IMR-90 (cell line): Measurements from ENCODE around the gene AFF2. TPM values are rescaled to one million over a fixed set of nuclear protein-coding genes. Genes with fewer than 3 reads are reported as not detected.

Experiments used
- ATAC-seq: fragments of 200-7000 bp; cut with Tn5 transposase; 2 replicates; pipeline ENCODE4 v1.9.1; 2020; ENCODE audit warnings: low read depth, mild to moderate bottlenecking, moderate library complexity
- BruUV-seq: library from RNA; stranded (reverse); fragments of 400-500 nt; replicated peaks from 2 replicates; lab custom pipeline; 2021; lab: Mats Ljungman, UMichigan
- CTCF ChIA-PET: fragments of 300-600 bp; formaldehyde crosslinking; extraction: SDS; loops from one replicate; lab custom pipeline; 2021; ENCODE audit warnings: antibody characterized with exemption; lab: Yijun Ruan, JAX
- POLR2A ChIA-PET: fragments of 300-600 bp; sonication (Branson Sonifier 250); formaldehyde crosslinking; loops from one replicate; lab custom pipeline; 2022; ENCODE audit warnings: antibody characterized with exemption; ENCODE audit not compliant: unreplicated experiment; lab: Charles Lee
- DNase-seq: peaks from one replicate; pipeline ENCODE4 v3.0.0; 2013
- H2AFZ ChIP-seq: replicated peaks from 2 replicates; pipeline ENCODE3; 2013; ENCODE audit warnings: low read length, mild to moderate bottlenecking; ENCODE audit not compliant: poor library complexity
- H2AK5ac ChIP-seq: 2 replicates; pipeline ENCODE4 v1.6.1; 2013; ENCODE audit warnings: low read depth, low read length, inconsistent platforms
- H2AK9ac ChIP-seq: replicated peaks from 2 replicates; pipeline ENCODE3; 2013; ENCODE audit warnings: mild to moderate bottlenecking, low read depth, low read length, moderate library complexity; ENCODE audit not compliant: poor library complexity
- H2BK120ac ChIP-seq: 2 replicates; pipeline ENCODE4 v1.6.1; 2013; ENCODE audit warnings: low read depth, low read length, inconsistent platforms
- H2BK15ac ChIP-seq: 3 replicates; pipeline ENCODE4 v1.6.1; 2013; ENCODE audit warnings: low read depth, low read length, inconsistent platforms
- H2BK20ac ChIP-seq: 2 replicates; pipeline ENCODE4 v1.6.1; 2013; ENCODE audit warnings: low read depth, mild to moderate bottlenecking, inconsistent platforms, low read length, moderate library complexity
- H2BK5ac ChIP-seq: 2 replicates; pipeline ENCODE4 v1.6.1; 2013; ENCODE audit warnings: mild to moderate bottlenecking, low read depth, low read length, inconsistent platforms; ENCODE audit not compliant: poor library complexity, severe bottlenecking
- H3K14ac ChIP-seq: replicated peaks from 2 replicates; pipeline ENCODE4 v1.6.1; 2013; ENCODE audit warnings: low read depth, low read length, inconsistent platforms
- H3K18ac ChIP-seq: 2 replicates; pipeline ENCODE4 v1.6.1; 2013; ENCODE audit warnings: low read depth, low read length, control low read depth
- H3K23ac ChIP-seq: 2 replicates; pipeline ENCODE4 v1.6.1; 2013; ENCODE audit warnings: low read depth, low read length, inconsistent platforms
- H3K27ac ChIP-seq: 2 replicates; pipeline ENCODE4 v1.5.1; 2013; ENCODE audit warnings: mild to moderate bottlenecking, control low read depth, low read length; ENCODE audit not compliant: insufficient read depth
- H3K27me3 ChIP-seq: 2 replicates; pipeline ENCODE4 v1.6.1; 2013; ENCODE audit warnings: low read length; ENCODE audit not compliant: control insufficient read depth, insufficient read depth
- H3K36me3 ChIP-seq: 2 replicates; pipeline ENCODE4 v1.6.1; 2013; ENCODE audit warnings: low read length, mixed read lengths; ENCODE audit not compliant: control insufficient read depth, insufficient read depth
- H3K4ac ChIP-seq: 2 replicates; pipeline ENCODE4 v1.6.1; 2013; ENCODE audit warnings: low read depth, low read length, inconsistent platforms
- H3K4me1 ChIP-seq: 2 replicates; pipeline ENCODE4 v1.6.1; 2013; ENCODE audit warnings: low read length, mixed read lengths; ENCODE audit not compliant: control insufficient read depth, insufficient read depth
- H3K4me2 ChIP-seq: 2 replicates; pipeline ENCODE4 v1.6.1; 2013; ENCODE audit warnings: low read depth, mild to moderate bottlenecking, control low read depth, low read length, moderate library complexity
- H3K4me3 ChIP-seq: 2 replicates; pipeline ENCODE4 v1.5.1; 2013; ENCODE audit warnings: low read depth, mild to moderate bottlenecking, control low read depth, low read length, moderate library complexity; ENCODE audit not compliant: insufficient read depth
- H3K56ac ChIP-seq: 2 replicates; pipeline ENCODE4 v1.6.1; 2013; ENCODE audit warnings: low read length, inconsistent platforms; ENCODE audit not compliant: insufficient read depth; ENCODE audit errors: extremely low read depth
- H3K79me1 ChIP-seq, 2 experiments: 2 replicates each; pipeline ENCODE4 v1.6.1; 2013; ENCODE audit warnings: low read length in 2 of 2, inconsistent platforms in 1 of 2, low read depth in 1 of 2
- H3K9ac ChIP-seq: 2 replicates; pipeline ENCODE4 v1.6.1; 2013; ENCODE audit warnings: low read depth, low read length, control low read depth
- H3K9me1 ChIP-seq: 2 replicates; pipeline ENCODE4 v1.6.1; 2013; ENCODE audit warnings: low read length, inconsistent platforms; ENCODE audit not compliant: insufficient read depth
- H3K9me3 ChIP-seq: 2 replicates; pipeline ENCODE4 v1.6.1; 2013; ENCODE audit warnings: low read length; ENCODE audit not compliant: control insufficient read depth, insufficient read depth
- H4K20me1 ChIP-seq: 2 replicates; pipeline ENCODE4 v1.6.1; 2013; ENCODE audit warnings: low read length, inconsistent platforms; ENCODE audit not compliant: insufficient read depth
- H4K5ac ChIP-seq: 2 replicates; pipeline ENCODE4 v1.6.1; 2013; ENCODE audit warnings: mild to moderate bottlenecking, low read depth, low read length, control low read depth
- H4K8ac ChIP-seq, 2 experiments: 2 replicates each; pipeline ENCODE4 v1.6.1; 2013; ENCODE audit warnings: low read depth in 2 of 2, low read length in 2 of 2, control low read depth in 1 of 2, inconsistent platforms in 1 of 2
- H4K91ac ChIP-seq: 2 replicates; pipeline ENCODE4 v1.6.1; 2013; ENCODE audit warnings: low read depth, low read length, inconsistent platforms; ENCODE audit not compliant: insufficient read depth
- BHLHE40 ChIP-seq: fragments of 150-350 bp; IDR thresholded peaks from 2 replicates; pipeline ENCODE4 v1.6.1; 2016; ENCODE audit warnings: mild to moderate bottlenecking, low read depth, low read length
- CEBPB ChIP-seq: IDR thresholded peaks from 2 replicates; pipeline ENCODE4 v1.6.1; 2012; ENCODE audit warnings: low read depth, low read length, improper control_type of control experiment
- FOS ChIP-seq: fragments of 150-350 bp; IDR thresholded peaks from 2 replicates; pipeline ENCODE4 v1.6.1; 2016; ENCODE audit warnings: low read depth, low read length
- NFE2L2 ChIP-seq: fragments of 150-350 bp; IDR thresholded peaks from 2 replicates; pipeline ENCODE4 v1.6.1; 2016; ENCODE audit warnings: low read depth, mild to moderate bottlenecking, low read length
- USF2 ChIP-seq: fragments of 150-350 bp; IDR thresholded peaks from 2 replicates; pipeline ENCODE4 v1.6.1; 2017; ENCODE audit warnings: mild to moderate bottlenecking, antibody characterized with exemption, low read length, low read depth
- WGBS, 2 experiments: methylation state at CpG; one replicate each; pipeline versions ENCODE4 v1.1.5 to v1.1.7; 2013; ENCODE audit warnings: missing lambda C conversion rate in 2 of 2; ENCODE audit not compliant: insufficient read length in 1 of 2; ENCODE audit errors: extremely low coverage in 2 of 2; 5-methylcytosine and 5-hydroxymethylcytosine counted together
- dilution Hi-C: fragments of 300-500 bp; cut with HindIII; formaldehyde crosslinking; loops from one replicate; pipeline ENCODE4 v1.14.3; 2018; ENCODE audit warnings: low sequenced_read_pairs; ENCODE audit not compliant: unreplicated experiment
- in situ Hi-C: fragments of 300-500 bp; cut with MboI; formaldehyde crosslinking; loops from 3 replicates; pipeline ENCODE4 v1.14.3; 2019; ENCODE audit warnings: low sequenced_read_pairs, inconsistent platforms, mixed read lengths
- intact Hi-C: fragments of 100-400 bp; cut with micrococcal nuclease; formaldehyde crosslinking; loops from 2 replicates; pipeline ENCODE4 v1.10.0; 2022
- polyA plus RNA-seq, 3 experiments: library from polyadenylated mRNA; depleted of rRNA; stranded (reverse); fragments of >200 nt; gene quantifications; 2 replicates each; pipeline ENCODE4 v1.2.3, GENCODE V29; 2012; ENCODE audit warnings: low replicate concordance in 1 of 3
- total RNA-seq: library from RNA; depleted of rRNA; stranded (reverse); fragments of >200 nt; gene quantifications from 2 replicates; pipeline ENCODE4 v1.2.3, GENCODE V29; 2012
- TF ChIP-seq, protein P1 (sequence below): conservative IDR thresholded peaks from 2 replicates; pipeline ENCODE4 v1.5.1; 2012; ENCODE audit warnings: mild to moderate bottlenecking, low read depth, low read length, improper control_type of control experiment

The AFF2 gene
- total and polyA plus RNA-seq, 2 of the 4 experiments (the other 2 are of a cell fraction) = 0.15 to 0.72 TPM

DNA sequence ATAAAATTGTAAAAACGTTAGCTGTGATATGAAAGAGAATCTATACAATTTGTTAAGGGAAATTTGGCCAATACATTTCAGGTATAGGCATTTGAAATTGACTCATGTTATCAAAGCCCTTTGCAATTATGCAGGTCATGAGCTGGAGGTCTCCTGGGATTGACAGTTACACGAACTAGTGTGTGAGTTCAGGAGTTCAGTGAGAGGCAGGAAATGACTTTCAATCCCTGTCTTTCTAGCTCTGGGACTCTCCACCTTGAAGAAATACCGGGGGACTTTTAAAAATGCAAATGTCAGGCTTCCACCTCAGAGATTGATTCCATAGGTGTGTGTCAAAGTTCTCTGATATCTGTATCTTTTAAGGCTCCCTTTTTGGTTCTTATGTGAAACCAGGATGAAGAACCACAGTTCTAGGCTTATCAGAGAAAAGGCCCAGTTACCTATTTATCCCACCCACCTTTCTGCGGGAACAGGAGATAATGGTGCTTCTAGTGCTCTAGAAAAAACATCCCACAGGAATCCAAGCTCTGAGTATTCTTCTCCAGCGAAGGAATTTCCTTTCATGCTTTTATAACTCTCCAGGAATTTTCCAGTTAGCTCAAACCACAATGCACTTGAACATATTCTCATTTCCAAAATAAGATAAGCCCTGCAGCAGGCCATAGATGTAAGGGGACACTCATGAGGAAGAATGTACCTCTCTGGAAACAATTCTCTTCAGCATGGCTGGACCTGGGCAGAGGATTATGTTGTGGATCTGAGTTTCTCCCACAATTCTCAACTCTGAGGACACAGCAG is 503.6 kb downstream of the AFF2 start:
- ChIA-PET CTCF (no interaction called here), POLR2A (no interaction called here)
- Histone ChIP-seq H3K9ac (no peak overlapping the region), H3K79me1 (no peaks in the 10 kb centered on the region), H4K20me1 (no peaks in the 10 kb centered on the region), H3K4ac (no peak overlapping the region), H3K9me3 (peaks cover 2% of the 10 kb centered on the region; the same call in 1 of the 2 replicates), H2BK20ac (no peak overlapping the region), H3K18ac (no peak overlapping the region), H3K4me1 (no peaks in the 10 kb centered on the region), H4K91ac (no peak overlapping the region), H2BK5ac (no peak overlapping the region), H3K14ac (no peak overlapping the region), H3K23ac (no peak overlapping the region), H2AFZ (no peak overlapping the region), H4K5ac (no peak overlapping the region), H2BK120ac (no peak overlapping the region), H2AK9ac (no peak overlapping the region), H3K4me3 (no peak overlapping the region), H2BK15ac (no peak overlapping the region), H4K8ac (no peak overlapping the region), H3K56ac (no peak overlapping the region), H3K9me1 (no peaks in the 10 kb centered on the region), H2AK5ac (no peak overlapping the region), H3K36me3 (no peaks in the 10 kb centered on the region), H3K4me2 (no peak overlapping the region), H3K27ac (no peak overlapping the region), H3K27me3 (no peaks in the 10 kb centered on the region)
- no peak for DNase-seq
- in situ Hi-C loops (no loop called here), dilution Hi-C loops (no loop called here), intact Hi-C loops (no loop called here)
- BruUV-seq = no TSS peak
- ATAC-seq = no peak
- no peak for TF ChIP-seq CEBPB
- no peak for TF ChIP-seq BHLHE40
- TF ChIP-seq FOS = no peak
- TF ChIP-seq, protein P1, sequence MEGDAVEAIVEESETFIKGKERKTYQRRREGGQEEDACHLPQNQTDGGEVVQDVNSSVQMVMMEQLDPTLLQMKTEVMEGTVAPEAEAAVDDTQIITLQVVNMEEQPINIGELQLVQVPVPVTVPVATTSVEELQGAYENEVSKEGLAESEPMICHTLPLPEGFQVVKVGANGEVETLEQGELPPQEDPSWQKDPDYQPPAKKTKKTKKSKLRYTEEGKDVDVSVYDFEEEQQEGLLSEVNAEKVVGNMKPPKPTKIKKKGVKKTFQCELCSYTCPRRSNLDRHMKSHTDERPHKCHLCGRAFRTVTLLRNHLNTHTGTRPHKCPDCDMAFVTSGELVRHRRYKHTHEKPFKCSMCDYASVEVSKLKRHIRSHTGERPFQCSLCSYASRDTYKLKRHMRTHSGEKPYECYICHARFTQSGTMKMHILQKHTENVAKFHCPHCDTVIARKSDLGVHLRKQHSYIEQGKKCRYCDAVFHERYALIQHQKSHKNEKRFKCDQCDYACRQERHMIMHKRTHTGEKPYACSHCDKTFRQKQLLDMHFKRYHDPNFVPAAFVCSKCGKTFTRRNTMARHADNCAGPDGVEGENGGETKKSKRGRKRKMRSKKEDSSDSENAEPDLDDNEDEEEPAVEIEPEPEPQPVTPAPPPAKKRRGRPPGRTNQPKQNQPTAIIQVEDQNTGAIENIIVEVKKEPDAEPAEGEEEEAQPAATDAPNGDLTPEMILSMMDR = no peak
- no peak for TF ChIP-seq USF2
- TF ChIP-seq NFE2L2 = no peak
- WGBS, 2 experiments = no CpG with 5 or more reads among the region's 5 CpGs
